Measurements from ENCODE around the gene PHACTR1. TPM values are rescaled to one million over a fixed set of nuclear protein-coding genes. Genes with fewer than 3 reads are reported as not detected.
A peak's percentile ranks its signal among the peaks of the same experiment; 100 is the strongest.
"Not testable (repeated sequence)": the region's sequence is repeated elsewhere in the genome, so short reads cannot be mapped to it uniquely, and the experiment has no call there.

Gene PHACTR1
- total RNA-seq, 1 experiment from 2014 or later: 0.14 TPM

DNA sequence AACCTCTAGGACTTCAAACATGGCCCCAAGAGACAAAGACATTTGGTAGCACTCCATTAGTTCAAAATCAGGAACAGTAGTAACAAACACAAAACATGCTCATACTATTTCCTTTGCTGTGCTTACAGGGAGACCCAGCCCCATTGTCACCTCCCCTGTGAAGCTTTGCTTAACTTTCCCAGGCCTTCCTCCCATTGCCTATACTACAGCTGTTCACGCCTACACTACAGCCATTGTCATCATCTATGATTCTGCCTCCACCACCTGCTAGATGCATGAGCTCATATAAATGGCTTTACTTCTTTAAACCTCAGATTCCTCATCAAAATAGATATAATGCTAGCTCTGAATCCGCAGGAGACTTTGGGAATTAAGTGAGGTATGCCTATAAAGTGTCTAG is 8.7 kb downstream of the PHACTR1 start:
- H3K27me3 ChIP-seq: no peaks in the 10 kb centered on the region
- H3K36me3 ChIP-seq: no peaks in the 10 kb centered on the region
- no peaks in the 10 kb centered on the region for H3K9me3 ChIP-seq (replicated peaks)
- H3K4me3 ChIP-seq: no peak overlapping the region
- H3K4me1 ChIP-seq: no peaks in the 10 kb centered on the region
- peak in 1 of 2 experiments; percentile 7 for DNase-seq
- H3K27ac ChIP-seq: no peak overlapping the region

DNA sequence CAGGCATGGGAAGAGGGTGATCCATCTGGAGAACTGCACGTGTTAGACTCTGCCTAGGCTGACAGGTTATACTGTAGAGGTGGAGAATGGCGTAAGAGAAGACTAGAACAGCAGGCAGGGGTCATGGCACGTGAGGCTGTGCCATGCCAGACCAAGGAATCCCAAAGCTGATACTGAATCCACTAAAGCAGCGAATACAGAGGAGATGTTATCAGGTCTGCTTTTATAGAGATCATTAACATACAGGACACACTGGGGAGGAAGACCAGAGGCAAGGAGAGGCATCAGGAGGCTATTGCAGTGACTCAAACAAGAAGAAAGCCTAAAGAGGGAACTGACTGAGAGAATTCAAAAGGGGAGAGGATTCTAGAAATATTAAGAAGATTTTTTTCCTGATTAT is 12.9 kb downstream of the PHACTR1 start:
- Histone ChIP-seq H3K4me3 (no peak overlapping the region), H3K4me1 (no peaks in the 10 kb centered on the region), H3K36me3 (no peaks in the 10 kb centered on the region), H3K27me3 (no peaks in the 10 kb centered on the region), H3K9me3 (replicated peaks) (no peaks in the 10 kb centered on the region), H3K27ac (no peak overlapping the region)
- DNase-seq: no peak

DNA sequence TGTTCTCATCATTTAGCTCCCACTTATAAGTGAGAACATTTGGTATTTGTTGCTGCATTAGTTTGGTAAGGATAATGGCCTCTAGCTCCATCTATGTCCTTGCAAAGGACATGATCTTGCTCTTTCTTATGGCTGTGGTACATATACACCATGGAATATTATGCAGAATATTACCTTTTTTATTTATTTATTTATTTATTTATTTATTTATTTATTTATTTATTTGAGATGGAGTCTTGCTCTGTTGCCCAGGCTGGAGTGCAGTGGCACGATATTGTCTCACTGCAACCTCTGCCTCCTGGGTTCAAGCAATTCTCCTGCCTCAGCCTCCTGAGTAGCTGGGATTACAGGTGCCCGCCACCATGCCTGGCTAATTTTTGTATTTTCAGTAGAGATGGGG is 14.2 kb downstream of the PHACTR1 start:
- DNase-seq; H3K27me3 ChIP-seq; H3K4me3 ChIP-seq; H3K4me1 ChIP-seq; H3K9me3 ChIP-seq (replicated peaks); H3K36me3 ChIP-seq; H3K27ac ChIP-seq: not testable (repeated sequence)

DNA sequence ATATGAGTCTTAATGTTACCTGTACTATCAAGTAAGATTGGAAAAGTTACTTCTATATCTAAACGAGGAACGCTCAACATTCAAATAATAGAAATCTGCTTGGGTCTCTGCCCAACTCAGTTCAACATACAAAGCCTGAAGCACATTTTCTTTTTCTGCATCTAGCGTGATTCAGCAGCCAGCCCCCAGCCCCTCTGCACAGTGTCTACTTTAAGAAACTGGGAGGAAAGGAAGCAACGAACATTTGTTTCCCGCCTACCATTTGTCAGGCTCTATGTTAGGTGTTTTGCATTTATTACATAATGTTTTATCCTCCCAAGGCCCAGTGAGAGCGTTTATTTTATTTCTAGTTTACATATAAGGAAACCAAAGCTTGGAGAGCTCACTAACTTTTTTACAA is 17.3 kb downstream of the PHACTR1 start:
- no peak for DNase-seq
- Histone ChIP-seq H3K4me3 (no peak overlapping the region), H3K4me1 (no peaks in the 10 kb centered on the region), H3K27ac (no peak overlapping the region), H3K27me3 (no peaks in the 10 kb centered on the region), H3K9me3 (replicated peaks) (no peaks in the 10 kb centered on the region), H3K36me3 (no peaks in the 10 kb centered on the region)

DNA sequence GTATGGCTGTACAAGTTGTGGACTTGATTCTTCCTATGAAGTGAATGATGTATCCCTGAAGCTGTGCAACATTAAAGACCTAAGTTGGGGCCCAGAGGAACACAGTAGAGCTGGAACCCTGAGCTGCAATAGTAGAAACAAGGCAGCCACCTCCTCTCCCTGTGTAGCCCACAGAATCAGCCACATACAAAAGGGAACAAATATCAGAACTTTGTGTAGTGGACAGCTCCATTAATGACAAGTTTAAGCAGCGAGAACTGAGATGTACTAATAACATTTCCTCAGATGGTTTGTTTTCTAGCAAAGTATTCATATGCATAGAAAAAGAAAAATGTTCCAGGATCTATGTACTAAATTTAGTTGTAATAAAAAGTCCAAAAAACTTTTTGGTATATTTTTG is 19.2 kb downstream of the PHACTR1 start:
- Histone ChIP-seq H3K4me3 (no peak overlapping the region), H3K36me3 (no peaks in the 10 kb centered on the region), H3K9me3 (replicated peaks) (no peaks in the 10 kb centered on the region), H3K4me1 (no peaks in the 10 kb centered on the region), H3K27ac (no peak overlapping the region), H3K27me3 (no peaks in the 10 kb centered on the region)
- no peak for DNase-seq

DNA sequence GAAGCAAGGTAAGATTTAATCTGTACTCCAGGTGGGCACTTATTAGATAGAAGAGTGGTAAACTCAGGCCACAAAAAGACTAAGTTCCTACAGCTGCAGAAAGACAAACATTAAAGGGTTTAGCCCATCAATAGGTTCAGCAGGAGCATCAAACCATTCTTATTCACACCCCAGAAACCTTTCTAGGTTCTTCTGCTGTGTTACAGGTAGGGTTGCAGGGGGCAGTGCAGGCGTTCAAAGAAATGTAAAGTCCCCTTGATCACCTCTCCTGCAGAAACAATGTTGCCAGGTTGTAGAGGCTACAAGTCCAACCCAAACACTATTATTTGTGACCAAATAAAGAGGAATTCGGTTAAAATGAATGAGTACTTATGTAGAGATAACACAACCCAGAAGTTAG is 31.8 kb downstream of the PHACTR1 start:
- Histone ChIP-seq H3K4me1 (no peaks in the 10 kb centered on the region), H3K27me3 (no peaks in the 10 kb centered on the region), H3K4me3 (no peak overlapping the region), H3K27ac (no peak overlapping the region), H3K9me3 (replicated peaks) (no peaks in the 10 kb centered on the region), H3K36me3 (no peaks in the 10 kb centered on the region)
- no peak for DNase-seq

DNA sequence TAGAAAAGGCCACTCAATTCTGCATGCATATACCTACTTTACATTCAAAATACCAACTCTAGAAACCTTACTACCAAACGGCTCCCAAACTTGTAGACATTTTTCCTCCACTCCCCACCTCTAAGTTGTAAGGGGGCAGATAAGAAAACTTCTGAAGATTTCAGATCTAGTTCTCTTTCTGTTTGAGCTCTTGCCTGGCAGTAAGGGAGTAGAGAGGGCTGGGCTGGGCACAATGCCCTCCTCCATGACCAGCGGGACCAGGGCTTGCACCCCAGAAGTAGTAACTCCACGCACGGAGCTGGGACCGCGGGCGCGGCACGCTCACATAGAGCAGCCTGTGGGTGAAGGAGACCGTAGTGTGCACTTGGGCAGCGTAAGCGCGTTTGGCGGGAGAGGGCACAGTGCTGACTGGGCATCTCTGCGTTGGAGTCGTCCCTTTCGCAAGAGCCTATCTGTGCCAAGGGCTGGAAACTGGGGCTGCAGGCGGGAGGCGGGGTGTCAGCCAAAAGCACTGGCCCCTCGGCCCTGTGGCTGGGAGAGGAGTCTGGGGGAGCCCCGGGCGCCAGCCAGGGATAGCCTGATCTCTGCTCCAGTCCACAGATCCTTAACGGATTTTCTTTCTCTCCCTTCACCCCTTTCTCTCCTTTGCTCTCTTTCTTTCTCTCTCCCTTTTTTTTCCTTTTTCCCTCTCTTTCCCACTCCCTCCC is 32.4 kb downstream of the PHACTR1 start:
- no peak for DNase-seq

DNA sequence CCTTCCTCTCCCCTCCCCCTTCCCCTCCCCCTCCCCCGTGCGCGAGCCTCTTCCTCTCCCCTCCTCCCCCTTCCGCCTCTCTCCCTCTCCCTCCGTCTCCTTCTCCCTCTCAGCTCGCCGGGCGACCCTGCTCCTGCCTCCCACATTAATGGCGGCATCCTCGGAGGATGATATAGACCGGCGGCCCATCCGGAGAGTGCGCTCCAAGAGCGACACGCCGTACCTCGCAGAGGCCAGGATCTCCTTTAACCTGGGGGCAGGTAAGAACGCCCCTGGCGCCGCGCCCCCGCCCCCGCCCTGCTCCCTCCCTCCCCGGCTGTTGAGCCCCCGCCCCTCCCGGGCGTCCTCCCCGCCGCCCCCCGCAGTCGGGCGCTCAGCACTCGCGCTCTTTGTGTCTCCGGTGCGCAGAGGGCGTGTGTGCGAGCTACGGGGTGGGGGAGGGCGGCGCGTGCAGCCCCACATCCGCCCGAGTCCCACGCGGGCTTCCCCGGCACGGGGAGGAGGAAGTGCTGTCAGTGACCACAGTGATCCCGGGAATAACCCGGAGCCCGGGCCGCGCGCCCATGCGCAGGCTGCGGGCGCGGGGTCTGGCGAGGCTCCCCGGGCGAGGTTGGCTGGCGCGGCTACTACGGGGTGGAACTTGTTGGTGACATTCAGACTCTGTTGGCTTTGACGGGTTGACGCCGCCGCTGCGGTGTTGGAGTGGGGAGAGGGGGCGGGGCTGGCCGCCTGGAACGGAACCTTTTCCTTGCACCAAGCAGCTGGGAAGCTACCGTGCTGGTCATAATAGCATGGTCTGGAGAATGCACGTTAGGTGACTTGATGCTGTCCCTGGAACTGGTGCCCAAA is 33.2 kb downstream of the PHACTR1 start:
- H3K4me3 ChIP-seq: no peak overlapping the region
- no peak for DNase-seq
- H3K4me1 ChIP-seq: no peaks in the 10 kb centered on the region
- no peaks in the 10 kb centered on the region for H3K9me3 ChIP-seq (replicated peaks)
- no peaks in the 10 kb centered on the region for H3K27me3 ChIP-seq
- no peaks in the 10 kb centered on the region for H3K36me3 ChIP-seq
- H3K27ac ChIP-seq: no peak overlapping the region

More for the DNA sequence above, 32.4 kb downstream of the PHACTR1 start:
- H3K4me1 ChIP-seq: no peaks in the 10 kb centered on the region
- H3K9me3 ChIP-seq (replicated peaks): no peaks in the 10 kb centered on the region
- H3K27ac ChIP-seq: no peak overlapping the region
- no peak overlapping the region for H3K4me3 ChIP-seq
- H3K36me3 ChIP-seq: no peaks in the 10 kb centered on the region
- H3K27me3 ChIP-seq: no peaks in the 10 kb centered on the region

DNA sequence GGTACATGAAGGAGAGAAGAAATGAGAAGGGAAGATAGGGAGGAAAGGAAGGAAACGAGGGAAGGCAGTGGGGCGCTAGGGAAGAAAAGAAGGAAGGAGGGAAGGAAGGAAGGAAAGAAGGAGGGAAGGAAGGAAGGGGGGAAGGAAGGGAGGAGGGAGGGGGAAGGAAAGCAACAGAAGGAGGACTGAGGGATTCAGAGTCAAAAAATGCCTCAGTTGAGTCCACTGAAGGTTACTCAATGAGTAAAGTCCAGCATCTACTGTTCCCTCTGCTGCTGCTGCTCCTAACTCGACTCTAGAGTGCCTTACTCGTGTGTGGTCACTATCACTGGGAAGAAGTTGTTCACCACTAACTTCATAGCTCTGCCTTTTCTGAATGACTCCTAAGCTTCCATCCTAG is 33.8 kb downstream of the PHACTR1 start:
- Histone ChIP-seq H3K27me3 (no peaks in the 10 kb centered on the region), H3K27ac (no peak overlapping the region), H3K9me3 (replicated peaks) (no peaks in the 10 kb centered on the region), H3K4me3 (no peak overlapping the region), H3K36me3 (no peaks in the 10 kb centered on the region), H3K4me1 (no peaks in the 10 kb centered on the region)
- DNase-seq: no peak

DNA sequence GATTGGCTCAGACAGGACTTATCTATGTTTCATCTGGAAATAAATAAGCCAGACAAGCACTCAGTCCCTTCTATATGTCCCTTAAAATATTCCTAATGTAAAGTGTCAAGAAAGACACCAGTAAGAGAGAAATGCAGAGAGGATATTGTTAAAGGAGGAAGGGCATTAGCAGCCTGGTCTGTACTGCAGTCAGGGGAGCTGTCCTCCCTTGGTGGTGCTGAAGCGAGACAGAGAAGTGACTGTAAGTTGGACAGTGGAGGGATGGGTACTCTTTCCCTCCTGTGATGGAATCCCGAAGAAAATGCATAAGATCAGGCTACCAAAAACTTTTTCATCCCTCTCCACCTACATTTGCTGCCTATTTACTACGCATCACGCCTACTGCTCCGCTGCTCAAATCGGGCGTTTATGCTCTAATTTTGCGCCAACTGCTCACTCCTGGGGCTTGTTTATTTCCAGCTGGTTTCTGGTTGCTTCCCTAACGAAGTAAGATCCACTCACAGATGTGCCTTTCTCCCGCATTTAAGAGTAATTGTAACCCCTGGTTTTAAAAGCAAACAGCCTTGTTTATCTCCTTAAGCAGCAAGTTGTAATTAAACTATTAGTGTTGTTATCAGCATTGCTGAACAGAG is 35.2 kb downstream of the PHACTR1 start:
- no peak overlapping the region for H3K4me3 ChIP-seq
- H3K27ac ChIP-seq: no peak overlapping the region
- H3K36me3 ChIP-seq: no peaks in the 10 kb centered on the region
- peak; percentile 38 to 65 for DNase-seq
- H3K4me1 ChIP-seq: no peaks in the 10 kb centered on the region
- H3K9me3 ChIP-seq (replicated peaks): no peaks in the 10 kb centered on the region
- H3K27me3 ChIP-seq: no peaks in the 10 kb centered on the region

DNA sequence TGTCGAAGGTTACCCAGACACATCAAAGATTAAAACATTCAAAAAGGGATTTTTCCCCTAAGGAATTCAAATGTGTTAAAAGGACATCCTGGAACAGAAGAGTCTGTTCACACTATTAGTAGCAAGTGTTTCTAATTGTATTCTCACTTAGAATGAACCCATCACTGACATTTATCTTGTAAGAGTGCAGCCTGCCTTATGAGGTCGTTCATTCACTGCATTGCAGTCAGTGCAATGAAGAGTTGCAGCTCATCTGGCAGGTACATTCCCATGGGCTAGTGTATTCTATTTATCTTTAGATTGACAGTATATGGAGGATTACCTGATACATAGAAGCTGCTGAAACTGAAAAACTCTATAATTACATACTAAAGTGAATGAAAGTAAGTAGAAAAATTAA is 36.5 kb downstream of the PHACTR1 start:
- H3K27me3 ChIP-seq: no peaks in the 10 kb centered on the region
- no peak overlapping the region for H3K27ac ChIP-seq
- no peak overlapping the region for H3K4me3 ChIP-seq
- DNase-seq: no peak
- no peaks in the 10 kb centered on the region for H3K4me1 ChIP-seq
- no peaks in the 10 kb centered on the region for H3K9me3 ChIP-seq (replicated peaks)
- H3K36me3 ChIP-seq: no peaks in the 10 kb centered on the region

DNA sequence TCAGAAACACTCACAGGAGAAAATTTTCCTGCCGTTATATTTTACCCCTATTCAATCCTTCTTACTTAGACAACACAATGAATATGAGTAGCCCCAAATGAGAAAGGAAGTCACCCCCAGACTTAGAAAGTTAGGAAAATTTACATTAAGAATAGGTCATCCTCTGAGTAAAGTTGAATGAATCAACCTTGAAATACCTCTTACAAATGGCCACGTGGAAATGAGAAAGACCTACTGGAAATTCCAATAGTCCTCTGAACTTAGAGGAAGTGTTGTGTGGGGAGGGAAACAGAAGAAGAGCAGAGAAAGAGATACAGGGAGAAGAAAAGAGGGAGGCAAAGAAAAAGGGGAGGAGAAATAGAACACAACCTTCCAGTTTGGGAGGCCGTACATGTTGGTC is 43.7 kb downstream of the PHACTR1 start:
- no peak overlapping the region for H3K27ac ChIP-seq
- no peaks in the 10 kb centered on the region for H3K9me3 ChIP-seq (replicated peaks)
- no peak for DNase-seq
- no peaks in the 10 kb centered on the region for H3K27me3 ChIP-seq
- H3K36me3 ChIP-seq: no peaks in the 10 kb centered on the region
- H3K4me1 ChIP-seq: no peaks in the 10 kb centered on the region
- no peak overlapping the region for H3K4me3 ChIP-seq

DNA sequence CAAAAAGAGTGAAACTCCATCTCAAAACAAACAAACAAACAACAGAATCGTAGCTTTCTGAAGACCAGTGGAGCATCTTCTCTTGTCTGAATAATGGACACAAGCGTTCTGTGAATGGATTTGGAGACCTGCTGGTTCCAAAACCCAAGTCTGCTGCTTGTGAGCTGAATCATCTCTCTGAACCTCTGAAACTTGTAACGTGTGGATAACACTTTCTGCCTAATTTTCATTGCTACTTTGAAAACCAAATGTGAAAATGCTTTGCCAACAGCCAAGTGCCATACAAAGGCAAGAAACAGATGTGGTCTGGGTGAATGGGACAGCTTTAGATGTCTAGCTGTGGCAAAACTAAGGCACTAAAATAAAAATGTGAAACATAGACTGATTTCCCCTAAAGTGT is 44.3 kb downstream of the PHACTR1 start:
- no peaks in the 10 kb centered on the region for H3K4me1 ChIP-seq
- DNase-seq: no peak
- no peak overlapping the region for H3K4me3 ChIP-seq
- no peak overlapping the region for H3K27ac ChIP-seq
- no peaks in the 10 kb centered on the region for H3K27me3 ChIP-seq
- H3K36me3 ChIP-seq: no peaks in the 10 kb centered on the region
- no peaks in the 10 kb centered on the region for H3K9me3 ChIP-seq (replicated peaks)

DNA sequence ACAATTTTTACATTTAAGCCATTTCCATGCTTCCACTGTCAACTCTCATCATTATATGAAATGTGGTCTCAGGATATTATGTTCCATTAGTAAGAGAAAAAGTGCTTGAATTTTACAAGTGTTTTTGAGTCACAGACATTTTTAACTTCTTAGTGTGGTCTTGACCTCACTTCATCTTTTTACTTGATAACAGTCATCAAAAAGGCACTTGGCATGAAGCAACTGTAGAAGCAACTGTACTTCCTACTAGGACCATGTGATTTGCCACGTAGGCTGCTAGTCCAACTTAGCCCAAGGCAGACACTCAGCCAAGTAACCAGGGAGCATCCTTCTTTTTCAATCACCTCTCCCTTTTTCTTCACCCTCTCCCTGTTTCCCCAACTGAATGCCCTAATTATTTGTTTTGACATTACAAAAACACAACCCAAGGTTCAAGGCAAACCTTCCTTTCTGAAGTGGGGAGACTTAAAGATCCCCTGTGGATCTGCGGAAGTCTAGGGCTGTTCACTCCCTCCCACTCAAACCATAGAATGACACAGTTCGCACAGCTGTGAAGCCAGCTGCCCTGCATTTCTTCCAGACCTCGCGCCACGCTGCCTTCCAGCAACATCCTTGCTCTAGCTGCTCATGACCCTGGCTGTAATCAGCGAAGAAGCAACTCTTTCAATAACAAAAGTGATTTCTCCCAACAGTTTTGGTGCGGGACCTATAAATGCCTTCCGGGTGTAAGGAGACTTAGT is 45.0 kb downstream of the PHACTR1 start:
- Histone ChIP-seq H3K4me1 (no peaks in the 10 kb centered on the region), H3K4me3 (no peak overlapping the region), H3K27me3 (no peaks in the 10 kb centered on the region), H3K36me3 (no peaks in the 10 kb centered on the region), H3K27ac (no peak overlapping the region), H3K9me3 (replicated peaks) (no peaks in the 10 kb centered on the region)
- peak; percentile 2 to 4 for DNase-seq

All from SJCRH30 (cell line).